ENCODE results near the gene RDX. TPM values are rescaled to one million over a fixed set of nuclear protein-coding genes. Genes with fewer than 3 reads are reported as not detected.

The RDX gene
- total RNA-seq, 2 experiments from 2014 or later: 23.7 to 25.5 TPM

- ChIA-PET CTCF (ENCODE audit: unreplicated experiment) (interaction anchor here (1.0 kb wide), 1 partner anchor 9 kb away, joined by 4 read pairs; no protein-coding TSS in a partner anchor), POLR2A (interaction anchor here (0.8 to 1.5 kb wide), 2 partner anchors 12 to 14 kb away, joined by 3 to 4 read pairs; no protein-coding TSS in a partner anchor)
- H3K9me3 ChIP-seq (ENCODE audit: low read length): no peaks in the 10 kb centered on the region
- no peak overlapping the region for H3K27ac ChIP-seq (ENCODE audit: low read depth, low read length, poor library complexity, severe bottlenecking)
- no peak for DNase-seq (ENCODE audit: low spot score)
- no peak overlapping the region for H2AFZ ChIP-seq (ENCODE audit: low read length)
- H3K4me2 ChIP-seq (ENCODE audit: low read length): no peak overlapping the region
- H3K36me3 ChIP-seq (ENCODE audit: insufficient read depth, low read length): peaks cover 48% of the 10 kb centered on the region
- H3K4me3 ChIP-seq (ENCODE audit: low read depth, low read length, poor library complexity, severe bottlenecking): no peak overlapping the region
- H3K4me1 ChIP-seq (ENCODE audit: insufficient read depth, low read length, poor library complexity, severe bottlenecking): no peaks in the 10 kb centered on the region
- H3K9me2 ChIP-seq (ENCODE audit: insufficient read depth, low read length): no peaks in the 10 kb centered on the region
- no TSS peak for BruUV-seq (replicated peaks)
- no peaks in the 10 kb centered on the region for H4K20me1 ChIP-seq (ENCODE audit: insufficient read depth, low read length)
- no peaks in the 10 kb centered on the region for H3K79me2 ChIP-seq (ENCODE audit: insufficient read depth, low read depth, low read length)
- intact Hi-C loops (cut with micrococcal nuclease; ENCODE audit: unreplicated experiment): no loop called here
- no peak for TF ChIP-seq CTCF (conservative IDR thresholded peaks at IDR 0.05; ENCODE audit: low read length)
- TF ChIP-seq EZH2phosphoT487 (IDR thresholded peaks at IDR 0.05; ENCODE audit: borderline replicate concordance, low read depth, low read length): no peak
Observed at GRCh38 chr11:110235966-110236365, 60.4 kb downstream of the RDX start.

GRCh38 chr11:110230377-110230776 is 66.0 kb downstream of the RDX start:
- H2AFZ ChIP-seq (ENCODE audit: low read length): no peak overlapping the region
- CTCF ChIA-PET (ENCODE audit: unreplicated experiment): no interaction called here
- POLR2A ChIA-PET: interaction anchor here (0.9 to 1.1 kb wide), 2 partner anchors 15 to 38 kb away, joined by 3 read pairs; no protein-coding TSS in a partner anchor
- H3K4me3 ChIP-seq (ENCODE audit: low read depth, low read length, poor library complexity, severe bottlenecking): no peak overlapping the region
- no peaks in the 10 kb centered on the region for H3K4me1 ChIP-seq (ENCODE audit: insufficient read depth, low read length, poor library complexity, severe bottlenecking)
- no peak for TF ChIP-seq CTCF (conservative IDR thresholded peaks at IDR 0.05; ENCODE audit: low read length)
- no peak for TF ChIP-seq EZH2phosphoT487 (IDR thresholded peaks at IDR 0.05; ENCODE audit: borderline replicate concordance, low read depth, low read length)
- H3K36me3 ChIP-seq (ENCODE audit: insufficient read depth, low read length): peaks cover 45% of the 10 kb centered on the region
- H4K20me1 ChIP-seq (ENCODE audit: insufficient read depth, low read length): no peaks in the 10 kb centered on the region
- H3K79me2 ChIP-seq (ENCODE audit: insufficient read depth, low read depth, low read length): no peaks in the 10 kb centered on the region
- intact Hi-C loops (cut with micrococcal nuclease; ENCODE audit: unreplicated experiment): no loop called here
- BruUV-seq (replicated peaks): no TSS peak
- no peak overlapping the region for H3K27ac ChIP-seq (ENCODE audit: low read depth, low read length, poor library complexity, severe bottlenecking)
- no peaks in the 10 kb centered on the region for H3K9me3 ChIP-seq (ENCODE audit: low read length)
- no peaks in the 10 kb centered on the region for H3K9me2 ChIP-seq (ENCODE audit: insufficient read depth, low read length)
- DNase-seq (ENCODE audit: low spot score): no peak
- H3K4me2 ChIP-seq (ENCODE audit: low read length): no peak overlapping the region

- intact Hi-C loops (cut with micrococcal nuclease; ENCODE audit: unreplicated experiment): no loop called here
- Histone ChIP-seq H3K4me3 (ENCODE audit: low read depth, low read length, poor library complexity, severe bottlenecking) (no peak overlapping the region), H4K20me1 (ENCODE audit: insufficient read depth, low read length) (no peaks in the 10 kb centered on the region), H3K27ac (ENCODE audit: low read depth, low read length, poor library complexity, severe bottlenecking) (no peak overlapping the region), H2AFZ (ENCODE audit: low read length) (no peak overlapping the region), H3K9me3 (ENCODE audit: low read length) (no peaks in the 10 kb centered on the region), H3K36me3 (ENCODE audit: insufficient read depth, low read length) (no peaks in the 10 kb centered on the region), H3K4me2 (ENCODE audit: low read length) (no peak overlapping the region), H3K4me1 (ENCODE audit: insufficient read depth, low read length, poor library complexity, severe bottlenecking) (no peaks in the 10 kb centered on the region), H3K9me2 (ENCODE audit: insufficient read depth, low read length) (no peaks in the 10 kb centered on the region), H3K79me2 (ENCODE audit: insufficient read depth, low read depth, low read length) (no peaks in the 10 kb centered on the region)
- no TSS peak for BruUV-seq (replicated peaks)
- DNase-seq (ENCODE audit: low spot score): no peak
- CTCF ChIA-PET (ENCODE audit: unreplicated experiment): no interaction called here
- no peak for TF ChIP-seq EZH2phosphoT487 (IDR thresholded peaks at IDR 0.05; ENCODE audit: borderline replicate concordance, low read depth, low read length)
- POLR2A ChIA-PET: interaction anchor here (0.6 kb wide), 1 partner anchor 20 kb away, joined by 3 read pairs; no protein-coding TSS in a partner anchor
Observed at GRCh38 chr11:110219006-110219785, 77.2 kb downstream of the RDX start.

Data from OCI-LY7 (cell line).